Gastrocnemius medialis (tissue), 4 donors: ENCODE data around the gene SOX11. TPM values are rescaled to one million over a fixed set of nuclear protein-coding genes. Genes with fewer than 3 reads are reported as not detected.

Experiments used
- ATAC-seq, 2 donors: fragments of 150-250 bp; one replicate each; pipeline ENCODE4 v1.9.1; 2016
- DNase-seq, 2 donors: peaks; one replicate each; pipeline ENCODE4 v3.0.0-alpha.2; 2019
- H3K27ac ChIP-seq, 4 donors: fragments of 200-600 bp; sonication (generic); 1 replicate in 1 of 4; 2 replicates in 3 of 4; pipeline ENCODE4 v1.5.1; 2016 to 2018; ENCODE audit warnings: mild to moderate bottlenecking in 2 of 4, moderate library complexity in 1 of 4
- H3K27me3 ChIP-seq, 3 donors: fragments of 200-600 bp; sonication (generic) in 2 of 3; 1 replicate in 1 of 3; 2 replicates in 2 of 3; pipeline versions ENCODE4 v1.5.1 to v1.6.0; 2016 to 2019; ENCODE audit warnings: mild to moderate bottlenecking in 1 of 3, moderate library complexity in 1 of 3
- H3K36me3 ChIP-seq, 2 donors: fragments of 200-600 bp; sonication (generic) in 1 of 2; one replicate each; pipeline ENCODE4 v1.5.1; 2017 to 2018
- H3K4me1 ChIP-seq, 2 donors: fragments of 200-600 bp; sonication (generic) in 1 of 2; one replicate each; pipeline ENCODE4 v1.5.1; 2016 to 2017; ENCODE audit warnings: mild to moderate bottlenecking in 2 of 2
- H3K4me3 ChIP-seq, 4 donors: fragments of 200-600 bp; sonication (generic) in 3 of 4; 1 replicate in 1 of 4; 2 replicates in 3 of 4; pipeline ENCODE4 v1.5.1; 2016 to 2019; ENCODE audit warnings: mild to moderate bottlenecking in 2 of 4
- H3K9me3 ChIP-seq, 3 donors: fragments of 200-600 bp; sonication (generic) in 2 of 3; 1 replicate in 1 of 3; 2 replicates in 2 of 3; pipeline ENCODE4 v1.5.1; 2016 to 2019
- POLR2A ChIP-seq, 2 donors: fragments of 450-650 bp; IDR thresholded peaks; one replicate each; pipeline ENCODE4 v1.6.1; 2017; ENCODE audit warnings: antibody characterized with exemption in 2 of 2, mild to moderate bottlenecking in 2 of 2, moderate library complexity in 2 of 2
- in situ Hi-C, 4 donors: fragments of 200-750 bp; cut with MboI; loops; one replicate each; pipeline versions ENCODE4 v1.15.0 to v1.8.0; 2017; ENCODE audit warnings: low sequenced_read_pairs in 4 of 4
- intact Hi-C: fragments of 100-400 bp; cut with DNase I; formaldehyde crosslinking; loops from one replicate; pipeline ENCODE4 v1.15.1; 2023; ENCODE audit warnings: low total_unique reads
- total RNA-seq, 4 donors: library from RNA; depleted of rRNA; stranded (reverse); fragments of >200 nt; gene quantifications; one replicate each; pipeline versions ENCODE4 v1.1.0 to v1.2.3, GENCODE V29; 2016
- TF ChIP-seq, protein P1 (sequence below), 5 experiments: fragments of 450-650 bp in 3 of 5; fragments of 200-600 bp in 2 of 5; sonication (generic) in 2 of 5; IDR thresholded peaks in 4 of 5; conservative IDR thresholded peaks in 1 of 5; 1 replicate in 4 of 5; 2 replicates in 1 of 5; pipeline ENCODE4 v1.5.1; 2016 to 2019; ENCODE audit warnings: antibody characterized with exemption in 5 of 5, mild to moderate bottlenecking in 3 of 5, moderate library complexity in 3 of 5

The SOX11 gene
- total RNA-seq, 4 donors from 2014 or later: not detected

DNA sequence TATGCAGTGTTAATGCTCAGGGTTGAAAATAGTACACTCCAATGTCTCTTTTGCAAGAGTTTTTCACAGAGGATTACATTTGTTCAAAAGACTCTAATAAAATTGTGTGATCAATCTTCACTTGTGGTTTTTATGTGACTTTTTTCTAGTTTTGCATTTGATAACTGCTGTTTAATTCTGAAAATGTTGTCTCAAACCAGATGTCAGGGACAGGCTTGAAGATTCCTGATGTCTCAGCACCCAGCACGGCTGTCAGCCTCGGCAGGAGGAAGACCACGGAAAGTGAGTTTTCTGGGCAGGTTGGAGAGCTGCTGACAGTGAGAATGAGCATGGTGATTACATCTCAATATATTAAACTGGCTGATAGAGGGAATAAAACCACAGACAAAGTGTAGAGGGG, 9.1 kb downstream of the SOX11 start:
- Histone ChIP-seq H3K4me3 (no peak overlapping the region), H3K9me3 (no peaks in the 10 kb centered on the region), H3K36me3 (no peaks in the 10 kb centered on the region), H3K27ac (no peak overlapping the region), H3K4me1 (peaks cover 0 to 11% of the 10 kb centered on the region in 2 donors), H3K27me3 (peaks cover 39 to 59% (median 40%) of the 10 kb centered on the region in 3 donors)
- intact Hi-C loops: no loop called here
- TF ChIP-seq, protein P1, sequence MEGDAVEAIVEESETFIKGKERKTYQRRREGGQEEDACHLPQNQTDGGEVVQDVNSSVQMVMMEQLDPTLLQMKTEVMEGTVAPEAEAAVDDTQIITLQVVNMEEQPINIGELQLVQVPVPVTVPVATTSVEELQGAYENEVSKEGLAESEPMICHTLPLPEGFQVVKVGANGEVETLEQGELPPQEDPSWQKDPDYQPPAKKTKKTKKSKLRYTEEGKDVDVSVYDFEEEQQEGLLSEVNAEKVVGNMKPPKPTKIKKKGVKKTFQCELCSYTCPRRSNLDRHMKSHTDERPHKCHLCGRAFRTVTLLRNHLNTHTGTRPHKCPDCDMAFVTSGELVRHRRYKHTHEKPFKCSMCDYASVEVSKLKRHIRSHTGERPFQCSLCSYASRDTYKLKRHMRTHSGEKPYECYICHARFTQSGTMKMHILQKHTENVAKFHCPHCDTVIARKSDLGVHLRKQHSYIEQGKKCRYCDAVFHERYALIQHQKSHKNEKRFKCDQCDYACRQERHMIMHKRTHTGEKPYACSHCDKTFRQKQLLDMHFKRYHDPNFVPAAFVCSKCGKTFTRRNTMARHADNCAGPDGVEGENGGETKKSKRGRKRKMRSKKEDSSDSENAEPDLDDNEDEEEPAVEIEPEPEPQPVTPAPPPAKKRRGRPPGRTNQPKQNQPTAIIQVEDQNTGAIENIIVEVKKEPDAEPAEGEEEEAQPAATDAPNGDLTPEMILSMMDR (IDR thresholded peaks at IDR 0.05 in 4 of 5, conservative IDR thresholded peaks at IDR 0.05 in 1 of 5): no peak
- TF ChIP-seq POLR2A (IDR thresholded peaks at IDR 0.05): no peak
- DNase-seq (no peak), ATAC-seq (no peak)
- in situ Hi-C loops: no loop called here

DNA sequence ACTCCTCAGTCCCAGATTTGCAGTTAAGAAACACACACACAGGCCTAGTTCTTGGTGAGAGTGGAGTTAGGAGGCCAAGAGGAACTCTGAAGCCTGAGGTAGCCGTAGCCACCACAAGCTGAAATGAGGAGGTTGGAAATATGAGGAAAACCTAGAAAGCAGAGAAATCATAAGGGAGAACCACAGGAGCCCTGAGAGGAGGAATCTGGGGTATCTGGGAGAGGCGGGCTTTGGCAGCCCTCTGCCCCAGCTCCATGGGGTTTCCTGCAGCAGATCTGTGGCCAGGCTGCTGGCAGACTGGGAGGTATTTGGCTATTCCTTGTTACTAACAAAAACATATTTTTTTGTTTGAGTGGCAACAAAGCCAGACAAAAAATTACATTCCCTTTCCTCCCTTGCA, 11.0 kb downstream of the SOX11 start:
- Histone ChIP-seq H3K4me1 (no peaks in the 10 kb centered on the region), H3K27me3 (peaks cover 20 to 42% (median 27%) of the 10 kb centered on the region in 3 donors), H3K9me3 (no peaks in the 10 kb centered on the region), H3K36me3 (no peaks in the 10 kb centered on the region), H3K27ac (no peak overlapping the region), H3K4me3 (no peak overlapping the region)
- no peak for DNase-seq
- TF ChIP-seq, protein P1 (IDR thresholded peaks at IDR 0.05 in 4 of 5, conservative IDR thresholded peaks at IDR 0.05 in 1 of 5): no peak
- TF ChIP-seq POLR2A (IDR thresholded peaks at IDR 0.05): no peak
- intact Hi-C loops (no loop called here), in situ Hi-C loops (no loop called here)
- ATAC-seq: no peak

GRCh38 chr2:5705490-5705889, 13.3 kb downstream of the SOX11 start:
- peaks cover 5 to 20% (median 7%) of the 10 kb centered on the region in 3 donors for H3K27me3 ChIP-seq
- TF ChIP-seq POLR2A (IDR thresholded peaks at IDR 0.05): no peak
- TF ChIP-seq, protein P1 (IDR thresholded peaks at IDR 0.05 in 4 of 5, conservative IDR thresholded peaks at IDR 0.05 in 1 of 5): no peak
- intact Hi-C loops: no loop called here
- no peaks in the 10 kb centered on the region for H3K9me3 ChIP-seq
- ATAC-seq (no peak), DNase-seq (no peak)
- no peak overlapping the region for H3K27ac ChIP-seq
- in situ Hi-C loops: no loop called here
- H3K4me3 ChIP-seq: no peak overlapping the region
- H3K36me3 ChIP-seq: no peaks in the 10 kb centered on the region
- H3K4me1 ChIP-seq: no peaks in the 10 kb centered on the region

- Histone ChIP-seq H3K9me3 (no peaks in the 10 kb centered on the region), H3K27me3 (peaks cover 0 to 14% (median 3%) of the 10 kb centered on the region in 3 donors), H3K4me1 (no peaks in the 10 kb centered on the region), H3K36me3 (no peaks in the 10 kb centered on the region), H3K27ac (no peak overlapping the region), H3K4me3 (no peak overlapping the region)
- TF ChIP-seq, protein P1 (IDR thresholded peaks at IDR 0.05 in 4 of 5, conservative IDR thresholded peaks at IDR 0.05 in 1 of 5): no peak
- no peak for TF ChIP-seq POLR2A (IDR thresholded peaks at IDR 0.05)
- no peak for DNase-seq
- in situ Hi-C loops (no loop called here), intact Hi-C loops (no loop called here)
- no peak for ATAC-seq
Measured at GRCh38 chr2:5706717-5707455, 14.7 kb downstream of the SOX11 start.
